Neural cell (in vitro differentiated cells): ENCODE results near the gene ACTN1.

Source experiments
- CTCF ChIP-seq: fragments of 450-650 bp; IDR thresholded peaks from 2 replicates; pipeline ENCODE4 v1.5.1; 2014; ENCODE audit warnings: antibody characterized with exemption, mild to moderate bottlenecking, moderate library complexity; ENCODE audit not compliant: poor library complexity, severe bottlenecking
- EP300 ChIP-seq: fragments of 450-650 bp; conservative IDR thresholded peaks from 2 replicates; pipeline ENCODE4 v1.6.1; 2014; ENCODE audit warnings: antibody characterized with exemption, mild to moderate bottlenecking, moderate library complexity; ENCODE audit not compliant: poor library complexity, severe bottlenecking
- EZH2 ChIP-seq: fragments of 200-600, 300-800 bp; shearing (Covaris generic), sonication (generic); IDR thresholded peaks from 2 replicates; pipeline ENCODE4 v1.6.1; 2014; ENCODE audit warnings: antibody characterized with exemption, low read length, borderline replicate concordance, mild to moderate bottlenecking; ENCODE audit not compliant: insufficient read depth, poor library complexity, severe bottlenecking
- RAD21 ChIP-seq: fragments of 450-650 bp; conservative IDR thresholded peaks from 2 replicates; pipeline ENCODE4 v1.6.1; 2014; ENCODE audit warnings: antibody characterized with exemption, mild to moderate bottlenecking, moderate library complexity
- TAF1 ChIP-seq: IDR thresholded peaks from 2 replicates; pipeline ENCODE4 v1.6.1; 2012; ENCODE audit warnings: low read depth

GRCh38 chr14:68951800-68952530, 27.1 kb downstream of the ACTN1 start:
- TF ChIP-seq CTCF (no peak), RAD21 (no peak), EZH2 (no peak), EP300 (no peak), TAF1 (no peak)
